ENCODE measurements around the gene CCNE1. TPM values are rescaled to one million over a fixed set of nuclear protein-coding genes. Genes with fewer than 3 reads are reported as not detected.
A peak's percentile ranks its signal among the peaks of the same experiment; 100 is the strongest.

CCNE1 gene
- total and polyA plus RNA-seq, 2 of the 13 experiments (the other 11 are each of a cell fraction or from before 2014, with no cell fraction given): 16.0 to 50.6 TPM

GRCh38 chr19:29866011-29866410 lies 54.2 kb downstream of the CCNE1 start (continued):
- TF ChIP-seq ZZZ3 (CRISPR knock-in tag; IDR thresholded peaks at IDR 0.05; ENCODE audit: borderline replicate concordance) (no peak), USF2 (IDR thresholded peaks at IDR 0.05; ENCODE audit: low read depth, low read length) (no peak), USF2 (CRISPR knock-in tag; IDR thresholded peaks at IDR 0.05; ENCODE audit: borderline replicate concordance) (no peak), ZNF232 (CRISPR knock-in tag; IDR thresholded peaks at IDR 0.05; ENCODE audit: borderline replicate concordance) (no peak), ZNF44 (CRISPR knock-in tag; IDR thresholded peaks at IDR 0.05) (no peak), ZNF205 (CRISPR knock-in tag; IDR thresholded peaks at IDR 0.05) (no peak), AHR (CRISPR knock-in tag; IDR thresholded peaks at IDR 0.05) (no peak), ZKSCAN8 (CRISPR knock-in tag; IDR thresholded peaks at IDR 0.05; ENCODE audit: borderline replicate concordance) (no peak), KMT2A (CRISPR knock-in tag; IDR thresholded peaks at IDR 0.05) (no peak)

- intact Hi-C loops (cut with micrococcal nuclease; ENCODE audit: unreplicated experiment): no loop called here
- H2AFZ ChIP-seq (ENCODE audit: low read length): no peak overlapping the region
- POLR2A ChIA-PET: no interaction called here
Measured at GRCh38 chr19:29867984-29868383, 56.2 kb downstream of the CCNE1 start.

More at GRCh38 chr19:29867984-29868383, 56.2 kb downstream of the CCNE1 start:
- H3K4me3 ChIP-seq (replicated peaks in 1 of 3; ENCODE audit: insufficient read depth in 1 of 3, low read depth in 2 of 3, low read length in 3 of 3): no peak overlapping the region
- FAIRE-seq (no peak), DNase-seq (ENCODE audit: low spot score) (no peak), ATAC-seq (no peak)
- no TSS peak for BruUV-seq (replicated peaks)
- no peaks in the 10 kb centered on the region for H3K36me3 ChIP-seq (replicated peaks in 1 of 2; ENCODE audit: control insufficient read depth in 1 of 2, insufficient read depth in 2 of 2, low read length in 2 of 2)
- no peak overlapping the region for H3K4me2 ChIP-seq (ENCODE audit: low read depth, low read length)
- TF ChIP-seq ZNF331 (CRISPR knock-in tag; IDR thresholded peaks at IDR 0.05) (peak; percentile 99), ZNF276 (CRISPR knock-in tag; IDR thresholded peaks at IDR 0.05; ENCODE audit: low read depth) (no peak)
- no peak overlapping the region for H3K27ac ChIP-seq (ENCODE audit: extremely low read length, insufficient read depth, low read length)
- in situ Hi-C loops (cut with HindIII; ENCODE audit: extremely low pct_ligation_motif_present, low pct_unique_long_range_greater_than_20kb): no loop called here
- peaks cover 9% of the 10 kb centered on the region for H3K9me3 ChIP-seq (ENCODE audit: low read length)
- CTCF ChIA-PET (ENCODE audit: low intra/inter-chr PET ratio, low total read pairs): no interaction called here
- no peaks in the 10 kb centered on the region for H3K79me2 ChIP-seq (ENCODE audit: insufficient read depth, low read length)
- H3K4me1 ChIP-seq (ENCODE audit: insufficient read depth, low read length): peaks cover 20% of the 10 kb centered on the region
- no peak overlapping the region for H3K9ac ChIP-seq (ENCODE audit: insufficient read depth, low read depth, low read length)
- 0% methylated on average over 1 of the region's 1 CpG for WGBS (ENCODE audit: low lambda C conversion rate)
- H4K20me1 ChIP-seq (ENCODE audit: insufficient read depth, low read length): no peaks in the 10 kb centered on the region
- peaks cover 2 to 18% of the 10 kb centered on the region in 2 experiments; a peak in 4 of 5 replicates for H3K27me3 ChIP-seq (ENCODE audit: control insufficient read depth in 1 of 2, insufficient read depth in 2 of 2, low read length in 2 of 2)
